Testis (tissue), 3 donors: Measurements from ENCODE around the gene DENND1A. TPM values are rescaled to one million over a fixed set of nuclear protein-coding genes. Genes with fewer than 3 reads are reported as not detected.

Source experiments
- DNase-seq: peaks from one replicate; pipeline ENCODE4 v3.0.0-alpha.2; 2019
- H3K27ac ChIP-seq, 2 donors: fragments of 200-600 bp; sonication (generic); one replicate each; pipeline ENCODE4 v1.5.1; 2019
- H3K27me3 ChIP-seq: fragments of 200-600 bp; sonication (generic); one replicate; pipeline ENCODE4 v1.5.1; 2019
- H3K36me3 ChIP-seq: fragments of 200-600 bp; sonication (generic); one replicate; pipeline ENCODE4 v1.5.1; 2017; ENCODE audit warnings: low read depth; ENCODE audit errors: missing control alignments
- H3K4me1 ChIP-seq: fragments of 200-600 bp; sonication (generic); one replicate; pipeline ENCODE4 v1.5.1; 2019
- H3K4me3 ChIP-seq, 2 donors: fragments of 200-600 bp; sonication (generic); one replicate each; pipeline ENCODE4 v1.5.1; 2017 to 2019
- H3K9me3 ChIP-seq: fragments of 200-600 bp; sonication (generic); one replicate; pipeline ENCODE4 v1.5.1; 2017
- CTCF ChIP-seq, 3 experiments: fragments of 450-650 bp in 2 of 3; fragments of 200-600 bp in 1 of 3; sonication (generic) in 1 of 3; IDR thresholded peaks; one replicate each; pipeline ENCODE4 v1.5.1; 2016 to 2019; ENCODE audit warnings: antibody characterized with exemption in 3 of 3, mild to moderate bottlenecking in 2 of 3, moderate library complexity in 1 of 3
- POLR2A ChIP-seq: fragments of 450-650 bp; IDR thresholded peaks from one replicate; pipeline ENCODE4 v1.6.1; 2017; ENCODE audit warnings: antibody characterized with exemption, mild to moderate bottlenecking, moderate library complexity
- WGBS, 2 donors: methylation state at CpG; one replicate each; pipeline ENCODE4 v1.1.5; 2018; 5-methylcytosine and 5-hydroxymethylcytosine counted together
- intact Hi-C: fragments of 100-400 bp; cut with DNase I; formaldehyde crosslinking; loops from one replicate; pipeline ENCODE4 v1.15.1; 2023; ENCODE audit warnings: low total_unique reads
- polyA plus RNA-seq: library from polyadenylated mRNA; stranded (reverse); fragments of 350-450 nt; fragmentation: Illumina TruSeq; extraction: RNeasy Lipid Tissue Mini Kit (QIAGEN cat#74804); gene quantifications from one replicate; pipeline ENCODE4 v1.2.3, GENCODE V29; 2014; ENCODE audit warnings: low read depth, low replicate concordance; ENCODE audit not compliant: insufficient read depth
- total RNA-seq, 2 donors: library from RNA; depleted of rRNA; stranded (reverse); fragments of >200 nt; gene quantifications; one replicate each; pipeline ENCODE4 v1.2.3, GENCODE V29; 2016

Gene DENND1A
- total and polyA plus RNA-seq, 3 donors from 2014 or later, result 20.3 to 47.4 (median 44.9) TPM

GRCh38 chr9:123614306-123615263 is 315.3 kb downstream of the DENND1A start:
- Histone ChIP-seq H3K27me3 (no peaks in the 10 kb centered on the region), H3K9me3 (no peaks in the 10 kb centered on the region), H3K27ac (no peak overlapping the region), H3K4me1 (no peaks in the 10 kb centered on the region), H3K4me3 (no peak overlapping the region), H3K36me3 (no peaks in the 10 kb centered on the region)
- TF ChIP-seq CTCF (IDR thresholded peaks at IDR 0.05) (no peak), POLR2A (no peak)
- intact Hi-C loops, result no loop called here
- WGBS, 2 donors, result 80% methylated on average over 11 of the region's 11 CpGs
- no peak for DNase-seq

GRCh38 chr9:123611226-123611625 is 318.7 kb downstream of the DENND1A start:
- DNase-seq, result no peak
- 48 to 59% methylated on average over 1 of the region's 1 CpG for WGBS, 2 donors
- intact Hi-C loops, result no loop called here
- H3K27me3 ChIP-seq, result no peaks in the 10 kb centered on the region
- no peak overlapping the region for H3K4me3 ChIP-seq
- no peaks in the 10 kb centered on the region for H3K36me3 ChIP-seq
- H3K4me1 ChIP-seq, result no peaks in the 10 kb centered on the region
- H3K27ac ChIP-seq, result no peak overlapping the region
- TF ChIP-seq POLR2A, result no peak
- no peaks in the 10 kb centered on the region for H3K9me3 ChIP-seq

GRCh38 chr9:123609844-123610243 is 320.1 kb downstream of the DENND1A start:
- no peaks in the 10 kb centered on the region for H3K36me3 ChIP-seq
- H3K4me3 ChIP-seq, result no peak overlapping the region
- TF ChIP-seq POLR2A, result no peak
- TF ChIP-seq CTCF (IDR thresholded peaks at IDR 0.05), result no peak
- no peaks in the 10 kb centered on the region for H3K9me3 ChIP-seq
- intact Hi-C loops, result no loop called here
- DNase-seq, result no peak
- H3K4me1 ChIP-seq, result no peaks in the 10 kb centered on the region
- 87 to 94% methylated on average over 6 of the region's 6 CpGs for WGBS, 2 donors
- H3K27me3 ChIP-seq, result no peaks in the 10 kb centered on the region
- no peak overlapping the region for H3K27ac ChIP-seq

GRCh38 chr9:123608104-123608503 is 321.8 kb downstream of the DENND1A start:
- no peaks in the 10 kb centered on the region for H3K9me3 ChIP-seq
- intact Hi-C loops, result no loop called here
- no peak for TF ChIP-seq CTCF (IDR thresholded peaks at IDR 0.05)
- no peak for TF ChIP-seq POLR2A
- 80 to 83% methylated on average over 9 of the region's 9 CpGs for WGBS, 2 donors
- no peak overlapping the region for H3K4me3 ChIP-seq
- H3K27me3 ChIP-seq, result no peaks in the 10 kb centered on the region
- no peak for DNase-seq
- no peak overlapping the region for H3K27ac ChIP-seq
- no peaks in the 10 kb centered on the region for H3K36me3 ChIP-seq
- no peaks in the 10 kb centered on the region for H3K4me1 ChIP-seq

- intact Hi-C loops, result no loop called here
Observed at GRCh38 chr9:123607479-123607878, 322.4 kb downstream of the DENND1A start.

More at GRCh38 chr9:123607479-123607878, 322.4 kb downstream of the DENND1A start:
- Histone ChIP-seq H3K4me3 (no peak overlapping the region), H3K4me1 (no peaks in the 10 kb centered on the region), H3K36me3 (no peaks in the 10 kb centered on the region), H3K27ac (no peak overlapping the region), H3K27me3 (no peaks in the 10 kb centered on the region), H3K9me3 (no peaks in the 10 kb centered on the region)
- WGBS, 2 donors, result 87 to 100% methylated on average over 2 of the region's 2 CpGs
- no peak for TF ChIP-seq CTCF (IDR thresholded peaks at IDR 0.05)
- TF ChIP-seq POLR2A, result no peak
- no peak for DNase-seq
